ENCODE measurements around the gene CYB561D2. TPM values are rescaled to one million over a fixed set of nuclear protein-coding genes. Genes with fewer than 3 reads are reported as not detected.

CYB561D2 gene
- total and polyA plus RNA-seq, 2 experiments from 2014 or later: 28.3 to 37.7 TPM

GRCh38 chr3:50359760-50360110, 9.1 kb downstream of the CYB561D2 start:
- in situ Hi-C loops (cut with MboI): no loop called here
- Histone ChIP-seq H3K9ac (no peak overlapping the region), H3K4me2 (ENCODE audit: unreplicated experiment) (peak overlapping the region; percentile 67)

DNA sequence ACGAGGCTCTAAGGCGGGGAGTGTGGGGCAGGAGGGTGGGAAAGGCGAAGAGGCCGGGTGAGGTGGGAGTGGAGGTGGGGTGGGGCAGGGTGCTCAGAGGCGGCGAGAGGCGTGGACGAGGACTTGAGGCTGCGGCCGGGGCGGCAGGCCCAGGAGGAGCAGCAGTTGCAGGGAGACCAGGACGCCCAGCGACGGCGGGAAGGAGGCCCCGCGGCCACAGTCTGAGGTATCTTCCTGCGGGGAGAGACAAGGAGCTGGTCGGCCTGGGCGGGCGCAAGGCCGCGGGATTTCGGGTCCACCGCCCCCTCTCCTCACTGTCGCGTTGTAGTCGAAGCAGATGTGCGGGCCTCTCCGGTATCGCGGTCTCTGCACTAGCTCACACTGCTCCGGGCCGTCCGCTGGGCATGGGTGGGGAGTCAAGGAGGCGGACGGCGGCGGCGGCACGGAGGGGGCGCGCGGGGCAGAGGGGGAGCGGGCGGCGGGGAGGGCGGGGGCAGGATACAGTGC, 14.0 kb downstream of the CYB561D2 start:
- Histone ChIP-seq H2AFZ (peak overlapping the region; percentile 73), H3K9me2 (ENCODE audit: insufficient read depth) (no peaks in the 10 kb centered on the region), H4K20me1 (ENCODE audit: insufficient read depth) (no peaks in the 10 kb centered on the region), H3F3A (ENCODE audit: insufficient read depth) (no peaks in the 10 kb centered on the region), H3K27me3 (replicated peaks; ENCODE audit: insufficient read depth) (no peaks in the 10 kb centered on the region), H3K4me1 (ENCODE audit: insufficient read depth) (no peaks in the 10 kb centered on the region), H3K36me3 (ENCODE audit: low read depth) (no peaks in the 10 kb centered on the region), H3K9me3 (ENCODE audit: low read depth) (no peaks in the 10 kb centered on the region), H3K79me2 (ENCODE audit: insufficient read depth) (no peaks in the 10 kb centered on the region), H3K4me3 (peak overlapping the region; percentile 63), H3K27ac (no peak overlapping the region), H3K9ac (peak overlapping the region; percentile 39; the same call in 1 of the 2 replicates), H3K4me2 (ENCODE audit: unreplicated experiment) (peak overlapping the region; percentile 65)
- peak; percentile 53 for DNase-seq
- in situ Hi-C loops (cut with MboI): no loop called here
- no peak for TF ChIP-seq EZH2phosphoT487 (IDR thresholded peaks at IDR 0.05; ENCODE audit: insufficient read depth, low read depth)
- TF ChIP-seq EZH2 (IDR thresholded peaks at IDR 0.05; ENCODE audit: insufficient read depth, poor library complexity, severe bottlenecking): no peak
- 13 to 20% methylated on average over 14 to 46 of the region's 48 CpGs for WGBS, 2 experiments (ENCODE audit: low coverage in 1 of 2, low lambda C conversion rate in 2 of 2, missing lambda C conversion rate in 2 of 2)

More at GRCh38 chr3:50359760-50360110, 9.1 kb downstream of the CYB561D2 start:
- WGBS, 2 experiments (ENCODE audit: low coverage in 1 of 2, low lambda C conversion rate in 2 of 2, missing lambda C conversion rate in 2 of 2): 13 to 18% methylated on average over 8 of the region's 8 CpGs
- peaks cover 10% of the 10 kb centered on the region; the same call in 1 of the 2 replicates for H4K20me1 ChIP-seq (ENCODE audit: insufficient read depth)
- H3K27me3 ChIP-seq (replicated peaks; ENCODE audit: insufficient read depth): no peaks in the 10 kb centered on the region
- H3K27ac ChIP-seq: no peak overlapping the region
- peak overlapping the region; percentile 93 for H2AFZ ChIP-seq
- no peaks in the 10 kb centered on the region for H3K9me2 ChIP-seq (ENCODE audit: insufficient read depth)
- DNase-seq: no peak
- no peaks in the 10 kb centered on the region for H3K9me3 ChIP-seq (ENCODE audit: low read depth)
- H3K4me1 ChIP-seq (ENCODE audit: insufficient read depth): peaks cover 25% of the 10 kb centered on the region
- H3K79me2 ChIP-seq (ENCODE audit: insufficient read depth): peaks cover 46% of the 10 kb centered on the region
- no peak for TF ChIP-seq EZH2 (IDR thresholded peaks at IDR 0.05; ENCODE audit: insufficient read depth, poor library complexity, severe bottlenecking)
- no peak for TF ChIP-seq EZH2phosphoT487 (IDR thresholded peaks at IDR 0.05; ENCODE audit: insufficient read depth, low read depth)
- peaks cover 3% of the 10 kb centered on the region; the same call in 1 of the 2 replicates for H3F3A ChIP-seq (ENCODE audit: insufficient read depth)
- peak overlapping the region; percentile 75 for H3K4me3 ChIP-seq
- H3K36me3 ChIP-seq (ENCODE audit: low read depth): no peaks in the 10 kb centered on the region

- in situ Hi-C loops (cut with MboI): no loop called here
- Histone ChIP-seq H3K36me3 (ENCODE audit: low read depth) (no peaks in the 10 kb centered on the region), H3F3A (ENCODE audit: insufficient read depth) (no peaks in the 10 kb centered on the region), H3K9me2 (ENCODE audit: insufficient read depth) (no peaks in the 10 kb centered on the region), H3K4me1 (ENCODE audit: insufficient read depth) (no peaks in the 10 kb centered on the region), H2AFZ (peak overlapping the region; percentile 73), H3K27me3 (replicated peaks; ENCODE audit: insufficient read depth) (no peaks in the 10 kb centered on the region), H3K79me2 (ENCODE audit: insufficient read depth) (no peaks in the 10 kb centered on the region), H3K27ac (no peak overlapping the region), H3K9me3 (ENCODE audit: low read depth) (no peaks in the 10 kb centered on the region), H3K9ac (peak overlapping the region; percentile 39; the same call in 1 of the 2 replicates), H3K4me2 (ENCODE audit: unreplicated experiment) (peak overlapping the region; percentile 65), H4K20me1 (ENCODE audit: insufficient read depth) (no peaks in the 10 kb centered on the region), H3K4me3 (peak overlapping the region; percentile 63)
- peak; percentile 82 for DNase-seq
- 13 to 18% methylated on average over 24 to 48 of the region's 53 CpGs for WGBS, 2 experiments (ENCODE audit: low coverage in 1 of 2, low lambda C conversion rate in 2 of 2, missing lambda C conversion rate in 2 of 2)
- TF ChIP-seq EZH2 (IDR thresholded peaks at IDR 0.05; ENCODE audit: insufficient read depth, poor library complexity, severe bottlenecking): no peak
- no peak for TF ChIP-seq EZH2phosphoT487 (IDR thresholded peaks at IDR 0.05; ENCODE audit: insufficient read depth, low read depth)
Measured at GRCh38 chr3:50365080-50365841, 14.6 kb downstream of the CYB561D2 start.

DNA sequence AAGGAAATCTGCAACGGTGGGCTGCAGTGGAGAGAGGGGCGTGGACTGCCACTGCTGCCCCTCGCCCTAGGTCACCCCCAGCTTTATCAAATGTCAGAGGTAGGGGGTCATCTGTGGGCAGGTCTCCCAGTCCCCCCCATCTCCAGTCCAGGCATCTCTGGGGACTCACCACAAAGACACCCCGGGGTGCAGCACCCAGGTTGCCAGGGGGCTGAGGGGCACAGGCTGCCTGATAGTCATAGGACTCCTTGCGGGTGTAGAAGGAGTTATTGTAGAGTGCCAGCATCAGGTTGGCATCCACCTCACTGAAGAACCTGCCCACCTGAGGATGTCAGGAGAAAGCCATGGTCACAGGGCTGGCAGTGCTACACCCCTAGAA, 15.2 kb downstream of the CYB561D2 start:
- TF ChIP-seq EZH2phosphoT487 (IDR thresholded peaks at IDR 0.05; ENCODE audit: insufficient read depth, low read depth): no peak
- no peak for TF ChIP-seq EZH2 (IDR thresholded peaks at IDR 0.05; ENCODE audit: insufficient read depth, poor library complexity, severe bottlenecking)
- Histone ChIP-seq H3K9ac (no peak overlapping the region), H3K4me2 (ENCODE audit: unreplicated experiment) (no peak overlapping the region), H4K20me1 (ENCODE audit: insufficient read depth) (no peaks in the 10 kb centered on the region), H3K27ac (no peak overlapping the region), H3K4me3 (no peak overlapping the region), H3K27me3 (replicated peaks; ENCODE audit: insufficient read depth) (0 out of 2 replicates have a peak, but pooled peaks cover 3% of the 10 kb centered on the region), H3K9me2 (ENCODE audit: insufficient read depth) (no peaks in the 10 kb centered on the region), H2AFZ (no peak overlapping the region), H3K36me3 (ENCODE audit: low read depth) (no peaks in the 10 kb centered on the region), H3F3A (ENCODE audit: insufficient read depth) (no peaks in the 10 kb centered on the region), H3K79me2 (ENCODE audit: insufficient read depth) (no peaks in the 10 kb centered on the region), H3K9me3 (ENCODE audit: low read depth) (no peaks in the 10 kb centered on the region), H3K4me1 (ENCODE audit: insufficient read depth) (no peaks in the 10 kb centered on the region)
- no peak for DNase-seq
- in situ Hi-C loops (cut with MboI): no loop called here
- WGBS, 2 experiments (ENCODE audit: low coverage in 1 of 2, low lambda C conversion rate in 2 of 2, missing lambda C conversion rate in 2 of 2): 63 to 70% methylated on average over 5 of the region's 5 CpGs
